Stimulated activated CD8-positive, alpha-beta memory T cell treated with anti-CD3 and anti-CD28 coated beads, Interleukin-7, amount 100 ng/mL, for 4 hours (primary cell): Measurements from ENCODE around the gene NLN.
"Not testable (repeated sequence)": the region's sequence is repeated elsewhere in the genome, so short reads cannot be mapped to it uniquely, and the experiment has no call there.

Source experiments
- DNase-seq, 2 donors: peaks; one replicate each; pipeline ENCODE4 v3.0.0-alpha.2; 2020; ENCODE audit warnings: low read depth in 2 of 2

Gene NLN

DNA sequence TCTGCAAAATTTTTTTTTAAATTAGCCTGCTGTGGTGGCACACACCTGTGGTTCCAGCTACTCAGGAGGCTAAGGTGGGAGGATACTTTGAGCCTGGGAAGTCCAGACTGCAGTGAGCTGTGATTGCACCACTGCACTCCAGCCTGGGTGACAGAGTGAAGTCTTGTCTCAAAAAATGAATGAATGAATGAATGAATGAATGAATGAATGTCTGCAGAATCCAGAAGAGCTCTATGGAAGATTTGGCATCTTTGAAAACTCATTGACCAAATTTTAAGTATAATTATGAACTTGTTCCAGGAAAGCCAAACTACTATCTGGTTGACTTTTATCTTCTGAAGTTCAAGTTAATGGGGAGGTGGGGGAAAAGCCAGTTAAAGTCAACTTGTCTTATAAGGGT, 110.1 kb downstream of the NLN start:
- DNase-seq: no peak

DNA sequence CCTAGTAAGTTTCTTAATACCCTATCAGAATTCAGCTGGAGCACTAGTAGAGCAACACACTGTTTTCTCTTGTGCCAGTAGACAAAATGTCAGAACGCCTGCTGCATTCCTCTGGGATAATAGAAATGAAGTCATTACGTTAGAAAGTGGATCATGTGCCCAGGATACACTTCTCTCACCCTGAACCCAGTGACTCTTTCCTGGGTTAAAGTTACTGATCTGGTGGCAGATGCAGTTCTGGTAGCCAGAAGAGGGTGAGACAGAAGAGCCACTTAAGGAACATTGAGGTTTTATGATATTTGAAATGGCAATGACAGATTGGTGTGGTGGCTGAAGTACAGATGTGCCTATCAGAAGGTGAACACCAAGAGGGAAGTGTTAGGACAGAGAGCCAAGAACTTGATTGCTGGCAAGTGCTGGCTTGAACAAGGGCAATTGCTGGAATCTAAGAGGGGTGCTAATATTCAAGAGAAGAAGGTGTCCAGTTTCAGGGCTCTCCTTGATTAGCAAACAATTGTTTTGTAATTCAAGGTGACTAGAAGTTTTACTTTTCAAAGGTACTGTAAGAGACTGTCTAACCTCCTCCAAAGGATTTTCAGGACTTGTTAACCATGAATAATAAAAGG, 110.7 kb downstream of the NLN start:
- DNase-seq: no peak

DNA sequence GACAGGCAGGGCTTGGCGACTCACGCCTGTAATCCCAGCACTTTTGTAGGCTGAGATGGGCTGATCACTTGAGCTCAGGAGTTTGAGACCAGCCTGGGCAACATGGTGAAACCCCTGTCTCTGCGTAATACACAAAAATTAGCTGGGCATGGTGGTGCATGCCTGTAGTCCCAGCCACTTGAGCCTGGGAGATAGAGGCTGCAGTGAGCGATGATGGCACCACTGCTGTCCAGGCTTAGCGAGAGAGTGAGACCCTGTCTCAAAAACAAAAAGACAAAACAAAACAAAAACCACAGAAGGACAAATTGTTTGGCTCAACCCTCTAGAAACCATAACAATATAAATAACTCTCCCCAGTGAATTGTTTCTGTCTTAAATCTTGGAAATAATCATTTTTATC, 111.8 kb downstream of the NLN start:
- no peak for DNase-seq

GRCh38 chr5:65834306-65834705, 112.3 kb downstream of the NLN start:
- no peak for DNase-seq

DNA sequence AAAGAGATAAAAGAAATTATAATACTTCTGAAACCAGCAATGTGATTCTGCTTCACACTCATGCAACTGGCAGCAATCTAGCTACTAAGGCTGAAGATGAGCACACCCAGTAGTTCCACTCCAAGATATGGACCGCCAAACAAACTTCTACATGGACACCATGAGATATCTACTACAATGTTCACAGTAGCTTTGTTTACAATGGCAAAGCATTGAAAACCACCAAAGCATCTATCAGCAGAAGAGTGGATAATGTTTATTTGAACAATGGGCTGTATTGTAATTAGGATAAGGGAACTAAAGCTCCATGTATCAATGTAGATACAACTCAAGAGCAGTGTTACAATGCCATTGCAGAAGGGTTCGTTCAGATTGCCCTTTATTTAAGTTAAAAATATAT, 113.2 kb downstream of the NLN start:
- DNase-seq: no peak

GRCh38 chr5:65837139-65837538, 115.1 kb downstream of the NLN start:
- no peak for DNase-seq

GRCh38 chr5:65839170-65839569, 117.2 kb downstream of the NLN start:
- DNase-seq: not testable (repeated sequence)

DNA sequence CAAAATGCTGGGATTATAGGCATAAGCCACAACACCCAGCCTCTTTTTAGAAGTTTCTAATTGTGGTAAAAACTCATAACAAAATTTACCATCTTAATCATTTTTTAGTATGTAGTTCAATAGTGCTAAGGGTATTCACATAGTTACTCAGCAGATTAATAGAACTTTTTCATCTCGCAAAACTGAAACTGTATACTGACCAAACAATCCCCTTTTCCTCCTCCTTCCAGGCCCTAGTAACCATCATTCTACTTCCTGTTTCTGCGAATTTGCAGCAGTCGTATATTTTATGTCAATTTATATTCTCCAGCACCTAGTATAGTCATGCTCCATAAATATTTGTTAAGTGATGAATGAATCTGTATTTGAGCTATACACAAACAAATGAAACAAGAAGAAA, 118.1 kb downstream of the NLN start:
- DNase-seq: no peak

GRCh38 chr5:65844763-65845162, 122.8 kb downstream of the NLN start:
- not testable (repeated sequence) for DNase-seq

DNA sequence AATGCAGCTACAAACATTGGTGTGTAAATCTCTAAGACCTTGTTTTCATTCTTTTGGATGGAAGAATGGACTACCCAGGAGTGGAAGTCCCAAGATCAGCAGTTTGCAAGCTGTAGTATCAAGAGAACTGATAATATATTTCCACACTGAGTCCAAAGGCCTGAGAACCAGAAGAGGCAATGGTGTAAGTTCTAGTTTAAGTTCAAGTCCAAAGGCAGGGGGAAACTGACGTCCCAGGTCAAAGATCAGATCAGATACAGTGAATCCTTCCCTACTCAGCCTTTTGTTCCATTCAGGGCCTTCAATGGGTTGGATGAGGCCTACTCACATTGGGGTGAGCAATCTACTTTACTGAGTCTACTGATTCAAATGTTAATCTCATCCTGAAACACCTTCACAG, 124.1 kb downstream of the NLN start:
- DNase-seq: no peak

DNA sequence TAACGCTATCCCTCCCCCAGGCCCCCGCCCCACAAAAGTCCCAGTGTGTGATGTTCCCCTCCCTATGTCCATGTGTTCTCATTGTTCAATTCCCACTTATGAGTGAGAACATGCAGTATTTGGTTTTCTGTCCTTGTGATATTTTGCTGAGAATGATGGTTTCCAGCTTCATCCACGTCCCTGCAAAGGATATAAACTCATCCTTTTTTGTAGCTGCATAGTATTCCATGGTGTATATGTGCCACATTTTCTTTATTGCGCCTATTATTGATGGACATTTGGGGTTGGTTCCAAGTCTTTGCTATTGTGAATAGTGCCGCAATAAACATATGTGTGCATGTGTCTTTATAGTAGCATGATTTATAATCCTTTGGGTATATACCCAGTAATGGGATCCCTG, 125.0 kb downstream of the NLN start:
- not testable (repeated sequence) for DNase-seq

GRCh38 chr5:65849918-65850317, 127.9 kb downstream of the NLN start:
- DNase-seq: not testable (repeated sequence)

- DNase-seq: no peak
These were observed 132.9 kb downstream of the NLN start for GRCh38 chr5:65854925-65855324.

DNA sequence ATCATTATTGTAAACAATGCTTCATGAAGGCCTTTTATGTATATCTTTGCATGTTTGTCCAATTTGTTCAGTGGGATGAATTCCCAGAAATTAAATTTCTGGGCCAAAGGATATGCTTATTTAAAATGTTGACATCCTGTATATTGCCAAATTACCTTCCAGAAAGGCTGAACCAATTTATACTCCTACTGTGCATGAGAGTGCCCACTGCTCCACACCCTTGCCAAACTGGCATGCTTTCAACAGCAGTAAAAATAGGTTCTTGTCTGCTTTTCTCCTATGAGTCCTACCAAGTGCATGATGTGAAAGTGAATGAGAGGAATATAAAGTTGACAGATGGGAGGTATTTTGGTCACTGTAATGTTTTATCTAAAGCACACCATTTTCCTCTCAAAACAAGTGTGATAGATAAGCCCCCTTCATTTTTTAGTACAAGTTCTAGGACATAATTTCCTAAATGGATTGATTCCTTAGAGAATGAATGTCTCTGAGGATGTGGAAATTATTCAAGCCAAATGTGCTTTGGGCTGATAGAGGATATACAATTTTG, 133.8 kb downstream of the NLN start:
- DNase-seq: no peak

DNA sequence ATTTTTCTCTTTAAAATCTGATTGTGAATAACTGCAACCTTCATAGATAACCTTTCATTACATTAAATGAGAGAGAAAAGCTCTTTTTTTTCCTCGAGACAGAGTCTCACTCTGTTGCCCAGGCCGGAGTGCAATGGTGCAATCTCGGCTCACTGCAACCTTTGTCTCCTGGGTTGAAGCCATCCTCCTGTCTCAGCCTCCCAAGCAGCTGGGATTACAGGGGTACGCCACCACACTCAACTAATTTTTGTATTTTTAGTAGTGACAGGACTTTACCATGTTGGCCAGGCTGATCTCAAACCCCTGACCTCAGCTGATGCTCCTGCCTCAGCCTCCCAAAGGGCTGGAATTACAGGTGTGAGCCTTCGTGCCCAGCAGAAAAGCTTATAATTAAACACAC, 134.5 kb downstream of the NLN start:
- no peak for DNase-seq

DNA sequence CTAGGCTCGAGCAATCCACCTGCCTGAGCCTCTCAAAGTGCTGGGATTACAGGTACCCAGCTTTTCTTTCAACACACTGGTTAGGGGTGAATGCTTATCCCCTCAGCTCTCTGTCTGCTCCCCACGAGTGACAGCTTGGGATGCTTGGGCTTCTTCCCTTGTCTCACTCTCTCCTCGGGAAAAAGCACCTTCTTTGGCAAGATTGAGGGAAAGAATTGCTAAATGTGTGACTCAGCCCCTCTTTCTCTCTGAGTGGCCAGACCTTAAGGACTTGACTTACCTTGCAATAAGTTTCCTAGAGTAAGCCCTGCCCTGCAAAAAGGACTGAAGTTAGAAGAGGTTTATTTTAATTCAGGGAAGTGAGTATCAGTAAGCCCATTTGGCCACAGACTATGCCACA, 136.3 kb downstream of the NLN start:
- no peak for DNase-seq

- no peak for DNase-seq
These were observed 139.8 kb downstream of the NLN start for GRCh38 chr5:65861830-65862241.

GRCh38 chr5:65862384-65862783, 140.4 kb downstream of the NLN start:
- no peak for DNase-seq

- no peak for DNase-seq
These were observed 141.7 kb downstream of the NLN start for GRCh38 chr5:65863747-65864146.

DNA sequence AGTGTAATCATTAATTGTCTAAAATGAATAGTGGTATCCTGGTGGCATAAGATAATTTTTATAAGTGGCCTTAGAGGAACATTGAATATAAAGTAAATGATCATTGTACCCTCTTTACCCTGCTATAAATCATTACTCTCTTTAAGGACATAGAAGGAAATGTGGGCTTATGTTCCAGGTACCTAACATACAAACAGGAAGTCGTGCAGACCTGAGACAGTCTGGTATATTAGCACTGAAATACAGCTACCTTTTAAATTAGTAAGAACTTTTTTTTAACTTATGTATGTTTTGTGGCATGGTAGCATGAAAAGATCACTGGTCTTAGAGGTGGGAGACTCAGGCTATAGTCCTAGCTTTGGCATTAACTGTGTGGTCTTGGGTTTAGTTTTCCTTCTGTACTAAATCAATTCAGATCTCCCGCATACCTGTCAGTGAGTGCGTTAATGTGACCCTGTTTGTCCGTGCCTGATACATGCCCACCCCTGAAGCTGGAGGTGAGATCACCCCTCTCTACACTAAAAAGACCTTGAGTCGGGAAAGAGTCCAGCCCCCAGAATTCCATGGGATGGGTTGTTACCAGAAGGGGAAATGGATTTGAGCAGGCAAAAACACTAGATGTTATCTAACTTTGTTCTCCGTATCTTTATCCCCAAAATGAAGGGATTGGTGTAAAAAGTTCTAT, 145.0 kb downstream of the NLN start:
- DNase-seq: no peak

DNA sequence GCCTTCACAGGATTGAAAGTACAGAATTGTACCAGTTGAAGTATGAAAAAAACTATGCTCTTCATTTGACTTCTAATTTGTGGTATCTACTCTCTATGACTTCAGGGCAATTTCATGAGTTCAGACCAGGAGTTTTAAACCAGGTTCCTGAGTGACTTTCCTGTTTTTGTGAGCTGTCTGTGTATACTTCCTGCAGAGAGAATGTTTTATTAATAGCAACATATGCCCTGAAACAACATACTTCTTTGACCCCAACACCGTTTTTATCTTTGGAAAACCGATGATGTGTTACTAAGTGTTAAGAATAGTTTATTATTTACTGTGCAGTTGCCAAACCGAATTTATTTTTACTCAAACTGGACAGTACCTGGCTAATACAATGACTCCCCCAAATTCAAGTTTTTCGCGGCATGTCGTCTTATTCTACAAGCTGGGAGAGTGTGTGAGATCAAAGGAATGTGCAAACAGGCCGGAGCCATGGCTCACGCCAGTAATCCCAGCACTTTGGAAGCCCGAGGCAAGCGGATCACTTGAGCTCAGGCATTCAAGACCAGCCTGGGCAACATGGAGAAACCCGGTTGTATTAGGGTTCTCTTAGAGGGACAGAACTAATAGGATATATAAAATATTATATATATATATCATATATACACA, 145.7 kb downstream of the NLN start:
- DNase-seq: no peak

GRCh38 chr5:65868509-65868908, 146.5 kb downstream of the NLN start:
- no peak for DNase-seq

DNA sequence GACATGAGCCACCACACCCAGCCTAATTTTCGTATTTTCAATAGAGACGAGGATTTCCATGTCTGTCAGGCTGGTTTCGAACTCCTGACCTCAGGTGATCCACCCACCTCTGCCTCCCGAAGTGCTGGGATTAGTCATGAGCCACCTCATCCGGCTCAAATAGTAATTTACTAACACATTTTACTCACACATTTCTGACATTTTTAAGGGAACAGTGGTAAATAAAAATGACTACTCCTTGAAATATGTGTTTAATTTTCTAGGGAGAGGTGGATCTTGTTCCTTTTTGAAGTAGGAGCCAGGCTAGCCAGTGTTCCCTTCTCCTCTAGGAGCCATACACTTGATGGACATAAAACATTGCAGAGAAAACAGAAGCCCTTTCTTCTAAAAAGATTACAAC, 149.2 kb downstream of the NLN start:
- DNase-seq: no peak
